Neural crest cell (in vitro differentiated cells): ENCODE data around the gene SLC22A5. TPM values are rescaled to one million over a fixed set of nuclear protein-coding genes. Genes with fewer than 3 reads are reported as not detected.
"Not testable (repeated sequence)": the region's sequence is repeated elsewhere in the genome, so short reads cannot be mapped to it uniquely, and the experiment has no call there.

ENCODE experiments used
- DNase-seq: peaks from one replicate; pipeline ENCODE4 v3.0.0; 2021; ENCODE audit warnings: low read depth, mixed read lengths, low spot score
- H3K27ac Mint-ChIP-seq: one replicate; pipeline ENCODE4 v1.8.0; 2021; ENCODE audit warnings: mild to moderate bottlenecking, mixed read lengths; ENCODE audit not compliant: unreplicated experiment
- H3K27me3 Mint-ChIP-seq: 2 replicates; pipeline ENCODE4 v1.8.0; 2021; ENCODE audit warnings: low read depth, mild to moderate bottlenecking, mixed read lengths
- H3K36me3 Mint-ChIP-seq: 2 replicates; pipeline ENCODE4 v1.8.0; 2021; ENCODE audit warnings: low read depth, mild to moderate bottlenecking, mixed read lengths
- H3K4me1 Mint-ChIP-seq: 2 replicates; pipeline ENCODE4 v1.8.0; 2021; ENCODE audit warnings: mixed read lengths
- H3K4me3 Mint-ChIP-seq: one replicate; pipeline ENCODE4 v1.8.0; 2021; ENCODE audit warnings: mild to moderate bottlenecking, mixed read lengths
- H3K9me3 Mint-ChIP-seq: 2 replicates; pipeline ENCODE4 v1.8.0; 2021; ENCODE audit warnings: mixed read lengths
- total RNA-seq: library from RNA; stranded (reverse); gene quantifications from 2 replicates; pipeline ENCODE4 v1.2.1, GENCODE V29; 2021
- TF ChIP-seq, protein P1 (sequence below): fragments of 200-600 bp; sonication (generic); conservative IDR thresholded peaks from 2 replicates; pipeline ENCODE4 v1.5.0; 2021; ENCODE audit warnings: antibody characterized with exemption, mild to moderate bottlenecking

The SLC22A5 gene
- total RNA-seq, 1 donor from 2014 or later: 5.6 TPM

DNA sequence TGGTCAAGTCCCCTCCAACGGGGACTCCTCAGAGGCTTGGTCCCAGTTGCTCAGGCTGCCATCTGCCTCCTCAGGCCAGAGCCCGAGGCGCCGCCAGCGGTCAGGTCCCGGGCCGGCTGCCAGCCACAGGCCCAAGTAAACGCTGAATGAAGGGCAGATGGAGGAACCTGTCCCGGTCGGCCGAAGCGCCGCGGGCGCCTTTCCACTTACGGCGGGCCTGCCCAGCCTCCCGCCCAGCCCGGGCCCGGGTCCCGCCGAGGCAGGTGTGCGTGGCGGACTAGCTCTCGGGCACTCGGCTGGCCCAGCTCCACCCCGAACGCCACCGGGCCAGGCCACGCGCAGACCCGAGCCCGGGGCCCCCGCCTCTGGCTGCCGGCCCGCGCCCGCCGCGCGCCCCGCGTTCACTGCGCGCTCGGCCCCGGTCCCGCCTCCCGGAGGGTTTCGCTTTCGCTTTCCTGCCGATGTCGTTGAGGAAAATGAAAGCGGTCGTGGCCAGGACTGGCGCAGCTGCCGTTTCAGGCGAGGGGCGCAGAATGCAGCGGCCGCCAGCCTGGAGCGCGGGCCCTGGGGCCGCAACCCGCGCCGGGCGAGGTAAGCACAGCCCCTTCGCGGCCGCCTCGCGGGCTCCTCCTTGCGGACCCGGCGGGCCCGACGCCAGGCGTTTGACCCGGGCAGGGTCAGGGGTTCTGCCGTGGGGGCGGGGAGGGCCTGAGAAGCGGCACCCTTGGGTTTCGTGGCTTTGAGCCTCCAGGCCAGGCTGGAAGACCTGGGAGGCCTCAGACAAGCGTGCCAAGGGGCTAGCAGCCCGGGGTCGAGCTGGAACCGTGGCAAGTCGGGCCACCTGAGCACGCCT is 41.2 kb downstream of the SLC22A5 start:
- peak overlapping the region; percentile 86 for H3K4me3 Mint-ChIP-seq
- no peaks in the 10 kb centered on the region for H3K36me3 Mint-ChIP-seq
- H3K9me3 Mint-ChIP-seq: no peaks in the 10 kb centered on the region
- TF ChIP-seq, protein P1, sequence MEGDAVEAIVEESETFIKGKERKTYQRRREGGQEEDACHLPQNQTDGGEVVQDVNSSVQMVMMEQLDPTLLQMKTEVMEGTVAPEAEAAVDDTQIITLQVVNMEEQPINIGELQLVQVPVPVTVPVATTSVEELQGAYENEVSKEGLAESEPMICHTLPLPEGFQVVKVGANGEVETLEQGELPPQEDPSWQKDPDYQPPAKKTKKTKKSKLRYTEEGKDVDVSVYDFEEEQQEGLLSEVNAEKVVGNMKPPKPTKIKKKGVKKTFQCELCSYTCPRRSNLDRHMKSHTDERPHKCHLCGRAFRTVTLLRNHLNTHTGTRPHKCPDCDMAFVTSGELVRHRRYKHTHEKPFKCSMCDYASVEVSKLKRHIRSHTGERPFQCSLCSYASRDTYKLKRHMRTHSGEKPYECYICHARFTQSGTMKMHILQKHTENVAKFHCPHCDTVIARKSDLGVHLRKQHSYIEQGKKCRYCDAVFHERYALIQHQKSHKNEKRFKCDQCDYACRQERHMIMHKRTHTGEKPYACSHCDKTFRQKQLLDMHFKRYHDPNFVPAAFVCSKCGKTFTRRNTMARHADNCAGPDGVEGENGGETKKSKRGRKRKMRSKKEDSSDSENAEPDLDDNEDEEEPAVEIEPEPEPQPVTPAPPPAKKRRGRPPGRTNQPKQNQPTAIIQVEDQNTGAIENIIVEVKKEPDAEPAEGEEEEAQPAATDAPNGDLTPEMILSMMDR: peak; percentile 81
- H3K27ac Mint-ChIP-seq: no peak overlapping the region
- H3K27me3 Mint-ChIP-seq: peaks cover 5% of the 10 kb centered on the region
- DNase-seq: peak; percentile 80
- H3K4me1 Mint-ChIP-seq: peaks cover 9% of the 10 kb centered on the region

DNA sequence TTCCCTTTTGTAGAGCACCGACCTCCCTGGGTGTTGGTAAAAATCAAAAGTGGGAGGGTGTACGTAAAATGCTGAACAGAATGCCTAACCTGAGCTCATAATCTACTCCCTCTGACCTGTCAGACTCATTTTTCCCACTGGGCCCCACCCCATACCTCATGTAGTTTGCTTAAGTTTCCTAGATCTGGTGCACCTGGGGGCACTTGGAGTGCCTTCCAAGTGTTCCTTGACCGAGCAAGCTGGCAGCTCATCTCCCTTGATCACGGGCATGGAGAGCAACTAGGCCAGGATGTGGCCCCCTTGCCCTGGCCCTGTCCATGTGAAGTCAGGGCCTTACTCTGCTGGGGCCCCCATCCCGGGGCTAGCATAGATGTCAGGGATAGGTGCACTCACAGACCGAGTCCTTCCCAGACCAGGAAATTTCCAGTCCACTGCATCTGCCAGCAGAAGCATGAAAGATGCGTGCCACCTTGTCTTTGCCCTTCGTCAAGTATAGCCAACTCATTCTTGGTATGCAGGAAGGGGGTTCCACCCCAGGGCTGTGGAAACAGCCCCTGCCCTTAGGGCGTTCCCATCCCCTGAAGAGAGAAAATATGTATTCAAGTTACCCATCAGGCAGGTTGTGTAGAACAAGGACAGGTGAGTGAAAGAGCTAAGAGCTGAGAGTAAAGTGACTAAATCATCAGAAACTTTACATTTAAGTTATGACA is 41.9 kb downstream of the SLC22A5 start:
- TF ChIP-seq, protein P1: no peak
- no peak for DNase-seq
- Mint-ChIP-seq H3K27ac (no peak overlapping the region), H3K4me1 (peaks cover 9% of the 10 kb centered on the region), H3K27me3 (peaks cover 3% of the 10 kb centered on the region), H3K9me3 (no peaks in the 10 kb centered on the region), H3K4me3 (peak overlapping the region; percentile 86), H3K36me3 (no peaks in the 10 kb centered on the region)

DNA sequence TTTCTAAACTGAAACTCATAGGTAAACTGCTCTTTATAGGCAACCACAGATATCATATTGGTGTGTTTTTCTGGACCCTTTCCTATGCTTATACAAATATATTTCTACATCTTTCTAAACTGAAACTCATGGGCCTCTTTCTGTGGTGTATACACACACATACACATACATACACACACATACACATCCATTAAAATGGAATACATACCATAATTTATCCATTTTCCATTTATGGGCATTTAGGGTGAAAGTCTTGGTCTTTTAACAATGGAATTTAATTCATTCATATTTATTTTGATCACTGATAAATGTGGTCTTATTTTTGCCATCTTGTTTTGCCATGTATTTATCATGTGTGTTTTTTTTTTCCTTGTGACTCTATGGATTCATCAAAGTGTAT is 44.1 kb downstream of the SLC22A5 start:
- TF ChIP-seq, protein P1: no peak
- no peak overlapping the region for H3K27ac Mint-ChIP-seq
- H3K9me3 Mint-ChIP-seq: no peaks in the 10 kb centered on the region
- no peaks in the 10 kb centered on the region for H3K36me3 Mint-ChIP-seq
- no peaks in the 10 kb centered on the region for H3K27me3 Mint-ChIP-seq
- peaks cover 9% of the 10 kb centered on the region for H3K4me1 Mint-ChIP-seq
- no peak for DNase-seq
- peak overlapping the region; percentile 14 for H3K4me3 Mint-ChIP-seq

DNA sequence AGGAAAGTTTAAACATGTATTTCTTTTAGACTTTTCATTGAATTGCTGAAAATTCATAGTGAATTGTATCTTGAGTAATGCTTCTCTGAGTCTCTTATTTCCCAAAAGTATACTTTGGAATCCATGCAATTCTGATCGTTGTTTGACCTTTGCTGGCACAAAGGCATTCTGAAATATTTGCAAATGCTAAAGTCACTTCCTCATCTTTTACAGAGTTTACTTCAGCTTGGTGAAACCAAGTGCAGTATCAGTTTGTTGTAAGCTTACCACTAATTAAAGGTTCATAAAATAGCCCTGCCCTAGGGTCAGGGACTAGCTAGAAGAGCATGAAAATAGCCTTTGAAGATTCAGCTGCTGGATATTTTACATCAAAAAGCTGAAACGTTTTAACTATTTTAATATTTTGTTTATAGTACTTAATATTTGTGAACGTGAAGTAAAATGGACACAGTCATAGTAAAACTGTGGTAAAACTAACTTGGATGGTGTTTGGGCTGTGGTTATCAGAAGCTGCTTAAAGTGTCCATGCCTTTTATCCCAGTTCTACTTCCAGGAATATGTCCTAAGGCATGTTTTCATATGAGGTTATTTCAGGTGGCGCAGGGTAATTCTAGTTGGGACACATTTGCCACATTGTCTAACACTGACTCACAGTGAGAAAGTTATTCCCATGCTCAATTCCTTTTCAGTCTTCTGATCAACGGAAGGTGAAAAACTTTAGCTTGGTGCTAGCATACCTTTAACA is 45.3 kb downstream of the SLC22A5 start:
- H3K4me3 Mint-ChIP-seq: no peak overlapping the region
- TF ChIP-seq, protein P1: no peak
- peaks cover 14% of the 10 kb centered on the region for H3K4me1 Mint-ChIP-seq
- DNase-seq: no peak
- H3K9me3 Mint-ChIP-seq: no peaks in the 10 kb centered on the region
- no peak overlapping the region for H3K27ac Mint-ChIP-seq
- no peaks in the 10 kb centered on the region for H3K27me3 Mint-ChIP-seq
- H3K36me3 Mint-ChIP-seq: no peaks in the 10 kb centered on the region

DNA sequence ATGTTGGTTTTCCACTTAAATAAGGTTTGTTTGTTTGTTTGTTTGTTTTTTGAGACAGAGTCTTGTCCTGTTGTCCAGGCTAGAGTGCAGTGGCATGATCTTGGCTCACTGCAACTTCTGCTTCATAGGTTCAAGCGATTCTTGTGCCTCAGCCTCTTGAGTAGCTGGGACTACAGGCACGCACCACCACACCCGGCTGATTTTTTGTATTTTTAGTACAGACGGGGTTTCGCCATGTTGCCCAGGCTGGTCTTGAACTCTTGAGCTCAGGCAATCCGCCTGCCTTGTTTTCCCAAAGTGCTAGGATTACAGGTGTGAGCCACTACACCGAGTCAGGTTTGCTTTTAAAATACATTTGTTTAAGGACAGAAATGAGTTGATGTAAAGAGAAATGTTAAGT is 46.0 kb downstream of the SLC22A5 start:
- not testable (repeated sequence) for H3K27me3 Mint-ChIP-seq, DNase-seq, H3K9me3 Mint-ChIP-seq, H3K36me3 Mint-ChIP-seq, H3K27ac Mint-ChIP-seq, H3K4me3 Mint-ChIP-seq
- H3K4me1 Mint-ChIP-seq: peaks cover 17% of the 10 kb centered on the region
